Activated CD4-positive, alpha-beta T cell treated with anti-CD3 and anti-CD28 coated beads, Interleukin-2, amount 50 U/mL, for 1 hour (primary cell): ENCODE data around the gene MIA3.
"Not testable (repeated sequence)": the region's sequence is repeated elsewhere in the genome, so short reads cannot be mapped to it uniquely, and the experiment has no call there.

Source experiments
- DNase-seq: peaks from one replicate; pipeline ENCODE4 v3.0.0-alpha.2; 2020

The MIA3 gene

GRCh38 chr1:222623458-222623857, 5.6 kb downstream of the MIA3 start:
- DNase-seq, result no peak

GRCh38 chr1:222624214-222624613, 6.3 kb downstream of the MIA3 start:
- no peak for DNase-seq

GRCh38 chr1:222627232-222627631, 9.3 kb downstream of the MIA3 start:
- no peak for DNase-seq

- no peak for DNase-seq
Measured at GRCh38 chr1:222629921-222630535, 12.1 kb downstream of the MIA3 start.

- DNase-seq, result no peak
Measured at GRCh38 chr1:222631611-222632208, 13.8 kb downstream of the MIA3 start.

DNA sequence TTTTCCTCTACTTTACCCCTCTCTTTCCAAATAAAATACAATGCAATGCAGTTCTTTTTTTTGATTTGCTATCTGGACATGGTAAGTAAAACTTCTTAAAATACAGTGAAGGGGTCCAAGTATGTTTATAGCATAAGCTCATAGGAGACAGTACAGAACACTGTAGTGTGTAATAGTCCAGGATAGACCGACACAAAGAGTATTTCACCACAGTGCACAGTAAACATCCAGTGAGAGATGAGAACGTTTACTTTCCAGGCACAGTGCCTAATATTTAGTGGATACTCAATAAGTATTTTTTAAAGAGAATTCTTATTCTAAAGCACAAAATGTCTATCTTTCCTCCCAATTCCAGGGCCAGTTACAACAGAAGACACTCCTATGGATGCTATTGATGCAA, 14.9 kb downstream of the MIA3 start:
- DNase-seq, result no peak

DNA sequence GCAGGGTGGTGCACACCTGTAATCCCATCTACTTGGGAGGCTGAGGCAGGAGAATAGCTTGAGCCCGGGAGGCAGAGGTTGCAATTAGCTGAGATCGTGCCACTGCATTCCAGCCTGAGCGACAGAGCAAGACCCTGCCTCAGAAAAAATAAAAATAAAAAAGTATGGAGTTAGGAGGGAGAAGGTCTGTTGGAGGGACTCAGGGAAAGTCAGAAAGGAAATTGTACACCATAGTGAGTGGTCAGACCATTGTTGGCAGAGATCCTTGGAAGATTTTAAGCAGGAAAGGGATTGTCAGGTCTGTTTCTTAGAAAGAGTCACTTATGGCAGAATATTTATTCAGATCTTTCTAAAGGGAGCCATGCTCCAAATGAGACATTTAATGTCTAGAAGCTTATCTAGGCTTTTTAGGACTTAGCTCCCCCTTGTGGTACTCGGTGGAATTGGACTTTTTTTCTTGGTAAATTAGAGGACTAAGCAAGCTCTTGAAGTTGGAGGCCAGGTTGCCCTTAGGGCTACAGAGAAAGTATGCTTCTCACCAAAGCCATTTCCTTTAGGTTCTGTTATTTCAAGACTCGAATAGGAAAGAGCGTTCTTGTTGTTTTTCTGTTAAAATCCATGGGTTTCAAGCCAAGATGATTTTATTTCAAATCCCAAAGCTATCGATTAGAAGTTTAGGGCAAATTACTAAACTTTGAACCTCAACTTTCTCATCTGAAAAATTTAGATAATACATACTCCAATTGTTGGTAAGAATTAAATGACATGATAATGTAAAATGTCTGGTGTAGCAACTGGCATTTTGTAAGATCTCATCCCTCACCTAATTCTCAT, 16.5 kb downstream of the MIA3 start:
- DNase-seq, result peak; percentile 55

- no peak for DNase-seq
Measured at GRCh38 chr1:222641269-222641948, 23.5 kb downstream of the MIA3 start.

GRCh38 chr1:222642468-222642867, 24.6 kb downstream of the MIA3 start:
- no peak for DNase-seq

- DNase-seq, result no peak
Measured at GRCh38 chr1:222643606-222643937, 25.7 kb downstream of the MIA3 start.

DNA sequence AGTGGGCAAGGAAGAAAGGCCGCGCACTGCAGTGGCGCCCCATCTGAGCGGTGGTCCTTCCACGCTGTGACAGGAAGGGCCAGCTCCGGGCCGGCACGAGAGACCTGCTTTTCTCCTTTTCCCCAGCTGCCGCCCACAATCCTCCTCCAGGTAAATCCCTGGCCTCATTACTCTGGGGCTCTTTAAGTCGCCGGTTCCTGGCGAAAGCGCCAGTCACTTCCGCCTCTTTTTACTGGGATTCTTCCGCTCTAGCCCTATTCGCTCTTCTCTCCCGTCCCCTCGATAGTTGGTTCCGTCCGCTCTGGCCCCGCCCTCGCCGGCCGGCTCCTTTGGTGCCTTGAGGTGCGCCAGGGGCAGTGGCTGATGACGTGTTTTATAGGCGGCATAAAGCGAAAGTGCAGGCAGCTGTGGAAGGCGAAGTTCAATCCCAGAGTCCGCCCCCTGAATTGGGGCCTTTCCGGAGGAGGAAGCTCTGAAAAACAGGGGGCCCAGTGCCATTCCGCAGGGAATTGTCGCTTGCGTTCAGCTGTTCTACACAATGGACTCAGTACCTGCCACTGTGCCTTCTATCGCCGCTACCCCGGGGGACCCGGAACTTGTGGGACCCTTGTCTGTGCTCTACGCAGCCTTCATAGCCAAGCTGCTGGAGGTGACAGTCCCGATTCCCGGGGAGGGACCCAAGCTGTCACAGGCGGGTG, 26.2 kb downstream of the MIA3 start:
- DNase-seq, result peak; percentile 96

DNA sequence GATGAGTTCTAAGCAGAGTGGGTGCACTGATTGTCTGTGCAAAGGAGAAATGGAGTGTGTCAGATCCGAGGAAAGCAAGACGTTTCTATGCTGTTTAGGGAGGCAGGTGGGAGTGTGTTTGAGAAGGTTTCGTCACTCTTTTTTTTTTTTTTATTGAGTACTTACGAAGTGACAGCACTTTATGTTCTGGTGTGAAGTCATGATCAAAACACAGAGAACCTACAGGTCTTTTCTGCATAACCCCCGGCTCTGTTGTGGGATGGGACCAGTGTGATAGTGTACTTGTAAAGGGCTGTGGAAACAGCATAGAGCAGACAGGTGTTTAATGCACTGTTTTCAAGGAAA, 26.7 kb downstream of the MIA3 start:
- peak; percentile 34 for DNase-seq

GRCh38 chr1:222652676-222653075, 34.8 kb downstream of the MIA3 start:
- no peak for DNase-seq

DNA sequence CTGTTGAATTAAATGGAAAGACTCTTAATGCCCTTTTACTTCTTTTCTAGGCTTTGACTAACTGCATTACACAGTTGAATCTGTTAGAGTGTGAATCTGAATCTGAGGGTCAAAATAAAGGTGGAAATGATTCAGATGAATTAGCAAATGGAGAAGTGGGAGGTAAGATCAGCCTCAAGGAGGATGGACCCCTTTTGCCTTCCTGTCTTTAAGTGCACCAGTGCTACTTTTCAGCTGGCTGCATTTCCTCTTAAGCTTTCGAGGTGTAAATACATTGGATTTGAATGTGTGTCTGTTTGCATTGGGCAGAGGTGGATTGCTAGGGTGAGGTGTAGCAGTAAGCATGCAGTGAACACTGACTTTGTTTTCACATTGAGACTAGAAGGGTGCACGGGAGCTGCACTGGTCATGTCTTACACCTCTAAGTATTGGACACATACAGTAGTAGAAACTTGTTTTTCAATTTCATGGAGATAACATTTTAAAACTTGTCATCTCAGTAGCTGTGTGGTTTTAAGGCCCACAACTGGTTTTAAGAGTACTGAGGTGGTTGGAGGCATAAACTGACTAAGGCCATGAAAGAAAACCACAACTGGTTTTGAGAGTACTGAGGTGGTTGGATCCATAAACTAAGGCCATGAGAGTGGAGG, 35.4 kb downstream of the MIA3 start:
- no peak for DNase-seq

DNA sequence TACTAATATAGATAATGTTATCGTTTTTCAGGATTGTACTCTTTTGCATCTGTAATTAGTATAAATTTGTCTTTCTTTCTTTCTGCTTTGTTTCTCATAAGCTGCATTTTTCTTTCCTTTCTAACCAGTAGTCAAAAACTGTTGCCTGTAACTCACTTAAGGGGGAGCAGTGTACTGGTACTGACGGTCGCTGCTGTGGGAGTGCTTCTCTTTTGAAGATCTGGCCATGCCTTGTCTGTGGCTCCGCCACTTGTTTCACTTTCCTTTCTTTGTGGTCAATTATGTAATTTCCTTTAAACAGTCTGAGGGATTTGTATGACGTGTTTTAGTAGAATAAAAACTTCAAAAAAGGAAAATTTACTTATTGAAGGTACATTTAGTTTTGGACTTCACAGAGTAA, 37.0 kb downstream of the MIA3 start:
- peak; percentile 71 for DNase-seq

DNA sequence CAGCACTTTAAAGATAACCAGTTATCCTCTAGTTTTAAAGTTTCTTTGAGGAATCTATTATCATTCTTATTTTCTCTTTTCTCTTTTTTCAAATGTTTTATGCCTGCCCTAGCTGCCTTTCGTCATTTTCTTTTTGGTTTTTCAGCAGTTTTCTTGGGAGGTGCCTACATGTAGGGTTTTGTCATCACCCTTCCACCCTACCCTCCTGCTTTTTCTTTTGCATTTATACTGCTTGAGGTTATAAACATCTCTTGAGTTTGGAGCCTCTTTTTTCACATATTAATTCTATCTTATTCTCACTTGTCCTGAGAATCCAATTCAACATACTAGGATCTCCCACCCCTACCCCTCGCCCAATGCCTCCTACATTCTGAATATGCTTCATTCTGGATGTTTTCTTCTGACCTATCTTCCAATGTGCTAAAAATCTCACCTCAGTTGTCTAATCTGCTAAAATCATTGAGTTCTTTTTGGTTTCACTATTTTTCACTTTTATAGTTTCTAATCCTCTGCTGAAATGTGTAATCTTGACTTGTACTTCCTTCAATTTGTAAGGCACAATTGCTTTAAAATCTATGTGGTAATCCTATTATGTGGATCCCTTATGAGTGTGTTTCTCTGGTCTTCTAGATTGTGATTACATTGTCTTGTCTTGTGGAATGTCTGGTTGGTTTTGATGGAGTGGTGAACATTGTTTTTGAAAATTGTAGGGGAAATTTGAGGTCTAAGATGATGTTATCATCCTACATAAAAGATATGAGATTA, 38.7 kb downstream of the MIA3 start:
- DNase-seq, result no peak

- DNase-seq, result no peak
Measured at GRCh38 chr1:222657899-222658298, 40.0 kb downstream of the MIA3 start.

DNA sequence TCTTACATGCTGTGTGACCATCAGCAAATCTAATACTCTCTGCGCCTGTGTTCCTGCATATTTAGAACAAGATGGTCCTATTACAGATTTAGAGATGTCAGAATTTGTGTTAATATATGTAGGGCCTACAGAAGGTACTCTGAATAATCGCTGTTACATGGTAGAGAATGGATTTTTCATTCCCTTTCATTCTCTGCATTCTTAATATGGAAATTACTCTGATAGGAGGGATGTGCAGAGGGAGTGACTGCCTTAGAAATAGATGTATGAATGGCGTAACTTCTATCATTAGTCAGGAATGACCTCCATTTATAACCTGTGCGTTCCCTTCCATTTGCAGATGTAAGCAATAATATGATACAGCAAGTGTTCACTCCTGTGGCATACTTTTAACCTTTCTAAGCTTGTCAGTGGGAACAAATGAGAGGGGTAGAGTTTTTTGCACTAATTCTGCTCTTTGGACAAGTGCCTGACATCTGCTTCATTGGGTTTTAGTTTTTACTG, 45.6 kb downstream of the MIA3 start:
- no peak for DNase-seq

GRCh38 chr1:222665964-222666363, 48.1 kb downstream of the MIA3 start:
- no peak for DNase-seq

GRCh38 chr1:222668184-222668583, 50.3 kb downstream of the MIA3 start:
- DNase-seq, result not testable (repeated sequence)

- not testable (repeated sequence) for DNase-seq
Measured at GRCh38 chr1:222669107-222669506, 51.2 kb downstream of the MIA3 start.

- no peak for DNase-seq
Measured at GRCh38 chr1:222670110-222670509, 52.2 kb downstream of the MIA3 start.
